HCT116 (cell line): Measurements from ENCODE around the gene NSMCE1. TPM values are rescaled to one million over a fixed set of nuclear protein-coding genes. Genes with fewer than 3 reads are reported as not detected.

Experiments used
- ATAC-seq: fragments of 200-7000 bp; cut with Tn5 transposase; 2 replicates; pipeline ENCODE4 v1.9.1; 2020; ENCODE audit warnings: mild to moderate bottlenecking, moderate library complexity
- BruUV-seq: library from RNA; stranded (reverse); fragments of 400-500 nt; replicated peaks from 2 replicates; lab custom pipeline; 2021; lab: Mats Ljungman, UMichigan
- CTCF ChIA-PET: fragments of 300-600 bp; sonication (Branson Sonifier 250); formaldehyde crosslinking; loops from one replicate; lab custom pipeline; 2021; ENCODE audit warnings: antibody characterized with exemption; lab: Charles Lee
- POLR2A ChIA-PET: fragments of 300-600, 350-600 bp; sonication (Branson Sonifier 250); formaldehyde crosslinking; loops from one replicate; lab custom pipeline; 2021; ENCODE audit warnings: antibody characterized with exemption; lab: Charles Lee
- RAD21 ChIA-PET, 2 experiments: fragments of 300-600 bp; sonication (Branson Sonifier 250); formaldehyde crosslinking; loops; one replicate each; lab custom pipeline; 2023; ENCODE audit warnings: low total read pairs in 2 of 2; ENCODE audit not compliant: uncharacterized antibody in 2 of 2, unreplicated experiment in 2 of 2, low non-redundant PET in 1 of 2; lab: Charles Lee
- DNase-seq: peaks from one replicate; pipeline ENCODE4 v3.0.0-alpha.2; 2010; ENCODE audit warnings: low read depth, low spot score
- H2AFZ ChIP-seq: fragments of 200-600 bp; shearing (Covaris generic), sonication (generic); 2 replicates; pipeline ENCODE4 v1.6.1; 2017; ENCODE audit warnings: low read depth, mixed run types, mixed read lengths, antibody characterized with exemption, low read length; ENCODE audit not compliant: poor library complexity, severe bottlenecking
- H3K27ac ChIP-seq: 2 replicates; pipeline ENCODE4 v1.5.1; 2012; ENCODE audit warnings: low read depth, low read length
- H3K27me3 ChIP-seq: fragments of 200-600 bp; sonication (generic); 2 replicates; pipeline ENCODE4 v1.6.1; 2016; ENCODE audit warnings: mixed run types, low read length, mixed read lengths; ENCODE audit not compliant: insufficient read depth
- H3K36me3 ChIP-seq, 2 experiments: fragments of 200-500 bp in 1 of 2; fragments of 200-600 bp in 1 of 2; sonication (Bioruptor generic) in 1 of 2; sonication (generic) in 1 of 2; 2 replicates each; pipeline versions ENCODE4 v1.5.1 to v1.6.1; 2014 to 2016; ENCODE audit warnings: low read length in 2 of 2, inconsistent platforms in 1 of 2, mixed read lengths in 1 of 2, mixed run types in 1 of 2; ENCODE audit not compliant: insufficient read depth in 2 of 2, control insufficient read depth in 1 of 2
- H3K4me1 ChIP-seq, 2 experiments: fragments of 200-600 bp in 1 of 2; sonication (generic) in 1 of 2; 2 replicates each; pipeline versions ENCODE4 v1.5.1 to v1.6.1; 2012 to 2017; ENCODE audit warnings: low read length in 2 of 2, inconsistent platforms in 1 of 2, mild to moderate bottlenecking in 1 of 2, mixed read lengths in 1 of 2, mixed run types in 1 of 2, moderate library complexity in 1 of 2; ENCODE audit not compliant: insufficient read depth in 2 of 2, control insufficient read depth in 1 of 2
- H3K4me2 ChIP-seq: fragments of 200-600 bp; sonication (generic); 2 replicates; pipeline ENCODE4 v1.6.1; 2017; ENCODE audit warnings: mixed run types, low read length, mixed read lengths
- H3K4me3 ChIP-seq, 2 experiments: fragments of 200-600 bp in 1 of 2; sonication (generic) in 1 of 2; replicated peaks in 1 of 2; 2 replicates each; pipeline ENCODE4 v1.5.1; 2011 to 2016; ENCODE audit warnings: low read length in 2 of 2, control low read depth in 1 of 2, low read depth in 1 of 2, mild to moderate bottlenecking in 1 of 2, mixed read lengths in 1 of 2, mixed run types in 1 of 2
- H3K79me2 ChIP-seq: fragments of 200-600 bp; sonication (generic); 2 replicates; pipeline ENCODE4 v1.6.1; 2017; ENCODE audit warnings: mild to moderate bottlenecking, mixed run types, low read length, moderate library complexity, mixed read lengths; ENCODE audit not compliant: insufficient read depth
- H3K9ac ChIP-seq: fragments of 200-600 bp; sonication (generic); 2 replicates; pipeline ENCODE4 v1.6.1; 2016; ENCODE audit warnings: low read length, mixed read lengths
- H3K9me2 ChIP-seq: fragments of 200-600 bp; sonication (generic), shearing (Covaris generic); 2 replicates; pipeline ENCODE4 v1.6.1; 2017; ENCODE audit warnings: mixed run types, mild to moderate bottlenecking, moderate library complexity; ENCODE audit not compliant: insufficient read depth
- H3K9me3 ChIP-seq, 2 experiments: fragments of 200-500 bp in 1 of 2; fragments of 200-600 bp in 1 of 2; sonication (Bioruptor generic) in 1 of 2; sonication (generic) in 1 of 2; 2 replicates each; pipeline ENCODE4 v1.6.1; 2014 to 2017; ENCODE audit warnings: low read length in 2 of 2, mixed read lengths in 2 of 2, inconsistent platforms in 1 of 2, low read depth in 1 of 2, mild to moderate bottlenecking in 1 of 2, mixed run types in 1 of 2, moderate library complexity in 1 of 2; ENCODE audit not compliant: control insufficient read depth in 1 of 2, insufficient read depth in 1 of 2
- H4K20me1 ChIP-seq: fragments of 200-600 bp; sonication (generic), shearing (Covaris generic); 2 replicates; pipeline ENCODE4 v1.6.1; 2017; ENCODE audit warnings: mixed run types, mild to moderate bottlenecking, moderate library complexity; ENCODE audit not compliant: insufficient read depth
- CBX3 ChIP-seq: IDR thresholded peaks from 2 replicates; pipeline ENCODE4 v1.6.1; 2012; ENCODE audit warnings: low read depth
- EGR1 ChIP-seq: IDR thresholded peaks from 2 replicates; pipeline ENCODE4 v1.6.1; 2012; ENCODE audit warnings: low read depth
- EZH2 ChIP-seq: fragments of 200-600 bp; sonication (generic); IDR thresholded peaks from 2 replicates; pipeline ENCODE4 v1.6.1; 2017; ENCODE audit warnings: antibody characterized with exemption, mixed run types
- EZH2phosphoT487 ChIP-seq: fragments of 200-600 bp; IDR thresholded peaks from 2 replicates; pipeline ENCODE4 v1.6.1; 2018; ENCODE audit warnings: antibody characterized with exemption, borderline replicate concordance
- JUND ChIP-seq: IDR thresholded peaks from 2 replicates; pipeline ENCODE4 v1.6.1; 2012
- RAD21 ChIP-seq: IDR thresholded peaks from 2 replicates; pipeline ENCODE4 v1.6.1; 2012; ENCODE audit warnings: low read depth, mild to moderate bottlenecking
- SP1 ChIP-seq: IDR thresholded peaks from 2 replicates; pipeline ENCODE4 v1.6.1; 2012; ENCODE audit warnings: low read depth
- SRF ChIP-seq: IDR thresholded peaks from 2 replicates; pipeline ENCODE4 v1.6.1; 2012; ENCODE audit warnings: low read depth
- TCF7L2 ChIP-seq: IDR thresholded peaks from 2 replicates; pipeline ENCODE4 v1.7.0; 2011; ENCODE audit warnings: borderline replicate concordance, inconsistent platforms; ENCODE audit not compliant: insufficient read depth, insufficient read length; ENCODE audit errors: extremely low read depth
- ZNF274 ChIP-seq: fragments of 200-500 bp; sonication (Bioruptor generic); IDR thresholded peaks from 2 replicates; pipeline ENCODE4 v1.6.1; 2014; ENCODE audit warnings: mild to moderate bottlenecking, low read depth, low read length, inconsistent platforms
- intact Hi-C: fragments of 100-400 bp; cut with micrococcal nuclease; formaldehyde crosslinking; loops from 2 replicates; pipeline ENCODE4 v1.10.0; 2022
- total RNA-seq: library from RNA; stranded (reverse); gene quantifications from one replicate; pipeline ENCODE4 v1.2.1, GENCODE V29; 2021; ENCODE audit not compliant: unreplicated experiment
- TF ChIP-seq, protein P1 (sequence below): IDR thresholded peaks from 2 replicates; pipeline ENCODE4 v1.6.1; 2012
- TF ChIP-seq, protein P2 (sequence below): IDR thresholded peaks from 2 replicates; pipeline ENCODE4 v1.6.1; 2011; ENCODE audit warnings: mild to moderate bottlenecking, low read length, moderate library complexity; ENCODE audit not compliant: insufficient replicate concordance; ENCODE audit errors: extremely low read depth

The NSMCE1 gene
- total RNA-seq, 1 experiment from 2014 or later, result 85.6 TPM

DNA sequence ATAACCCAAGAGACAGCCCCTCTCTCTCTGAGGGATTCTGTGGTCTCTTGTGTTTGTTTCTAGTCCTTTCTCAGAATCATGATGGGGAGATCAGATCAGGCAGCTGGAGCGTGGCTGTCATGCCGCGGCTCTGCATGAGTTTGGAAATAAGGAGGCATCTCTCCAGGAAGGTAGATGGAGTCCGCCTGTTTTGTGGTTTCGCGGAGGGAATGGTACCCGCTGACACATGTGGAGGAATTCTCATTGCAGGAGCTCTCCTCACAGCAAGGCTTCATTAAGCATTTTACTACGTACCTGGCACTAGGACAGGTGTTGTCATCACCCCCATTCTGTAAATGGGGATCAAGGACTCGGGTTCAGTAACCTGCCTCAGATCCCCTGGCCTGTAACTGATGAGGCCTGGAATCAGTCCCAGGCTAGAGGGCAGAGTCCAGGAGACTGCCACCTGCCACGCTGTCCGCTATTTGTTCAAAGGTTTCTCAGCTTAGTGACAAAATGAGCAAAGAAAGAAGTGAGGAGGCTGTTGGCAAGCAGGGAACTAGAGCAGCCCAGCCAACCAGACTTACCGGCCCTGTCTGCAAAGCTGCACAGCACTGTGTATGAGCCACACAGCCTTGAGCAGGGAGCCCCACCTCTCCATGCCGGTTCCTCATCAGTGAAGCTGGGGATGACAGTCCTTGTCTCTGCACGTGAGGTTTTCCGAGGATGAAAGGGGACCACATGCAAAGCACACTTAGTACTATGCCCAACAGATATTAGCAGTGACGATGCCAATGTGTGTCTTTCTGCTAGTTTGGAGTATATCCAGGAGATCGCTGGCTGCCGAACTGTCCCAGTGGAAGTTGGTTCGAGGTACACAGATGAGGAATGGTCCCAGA is 54.2 kb downstream of the NSMCE1 start:
- Histone ChIP-seq H3K4me3 (no peak overlapping the region), H3K9ac (no peak overlapping the region), H3K79me2 (no peaks in the 10 kb centered on the region), H3K9me3 (no peaks in the 10 kb centered on the region), H3K9me2 (no peaks in the 10 kb centered on the region), H3K27ac (no peak overlapping the region), H4K20me1 (no peaks in the 10 kb centered on the region), H3K4me1 (no peaks in the 10 kb centered on the region), H3K4me2 (no peak overlapping the region), H3K36me3 (no peaks in the 10 kb centered on the region), H2AFZ (no peak overlapping the region), H3K27me3 (no peaks in the 10 kb centered on the region)
- CTCF ChIA-PET, result no interaction called here
- intact Hi-C loops, result no loop called here
- TF ChIP-seq CBX3 (no peak), ZNF274 (no peak), TCF7L2 (no peak), EZH2phosphoT487 (no peak), SP1 (no peak), EGR1 (no peak), JUND (no peak)
- TF ChIP-seq, protein P1, sequence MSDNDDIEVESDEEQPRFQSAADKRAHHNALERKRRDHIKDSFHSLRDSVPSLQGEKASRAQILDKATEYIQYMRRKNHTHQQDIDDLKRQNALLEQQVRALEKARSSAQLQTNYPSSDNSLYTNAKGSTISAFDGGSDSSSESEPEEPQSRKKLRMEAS, result no peak
- no peak for DNase-seq
- BruUV-seq, result no TSS peak
- no peak for ATAC-seq
- RAD21 ChIA-PET, result no interaction called here
- POLR2A ChIA-PET, result no interaction called here

DNA sequence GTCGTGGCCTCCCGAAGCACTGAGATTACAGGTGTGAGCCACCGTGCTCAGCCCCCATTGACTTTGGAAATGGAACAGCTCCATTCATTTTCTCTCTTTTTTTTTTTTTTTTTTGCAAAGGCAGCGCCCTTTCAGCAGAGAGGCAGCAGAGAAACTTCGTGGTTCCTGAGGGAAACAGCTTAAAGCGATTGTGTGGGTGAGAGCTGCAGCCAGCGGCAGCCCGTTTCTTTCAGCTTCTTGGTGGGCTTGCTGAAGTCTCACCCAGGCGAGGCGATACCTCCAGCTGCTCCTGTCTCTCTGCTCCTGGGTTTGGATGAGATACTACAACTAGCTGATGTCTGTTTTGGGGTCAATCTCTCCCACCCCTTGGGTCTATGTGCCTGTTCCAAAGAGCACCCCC is 57.5 kb downstream of the NSMCE1 start:
- ChIA-PET CTCF (no interaction called here), POLR2A (no interaction called here)
- H2AFZ ChIP-seq, result no peak overlapping the region

More for the DNA sequence above, 57.5 kb downstream of the NSMCE1 start:
- H3K4me2 ChIP-seq, result no peak overlapping the region
- H4K20me1 ChIP-seq, result no peaks in the 10 kb centered on the region
- RAD21 ChIA-PET, result no interaction called here
- TF ChIP-seq EZH2, result no peak
- TF ChIP-seq RAD21, result no peak
- TF ChIP-seq JUND, result no peak
- TF ChIP-seq ZNF274, result no peak
- TF ChIP-seq, protein P2, sequence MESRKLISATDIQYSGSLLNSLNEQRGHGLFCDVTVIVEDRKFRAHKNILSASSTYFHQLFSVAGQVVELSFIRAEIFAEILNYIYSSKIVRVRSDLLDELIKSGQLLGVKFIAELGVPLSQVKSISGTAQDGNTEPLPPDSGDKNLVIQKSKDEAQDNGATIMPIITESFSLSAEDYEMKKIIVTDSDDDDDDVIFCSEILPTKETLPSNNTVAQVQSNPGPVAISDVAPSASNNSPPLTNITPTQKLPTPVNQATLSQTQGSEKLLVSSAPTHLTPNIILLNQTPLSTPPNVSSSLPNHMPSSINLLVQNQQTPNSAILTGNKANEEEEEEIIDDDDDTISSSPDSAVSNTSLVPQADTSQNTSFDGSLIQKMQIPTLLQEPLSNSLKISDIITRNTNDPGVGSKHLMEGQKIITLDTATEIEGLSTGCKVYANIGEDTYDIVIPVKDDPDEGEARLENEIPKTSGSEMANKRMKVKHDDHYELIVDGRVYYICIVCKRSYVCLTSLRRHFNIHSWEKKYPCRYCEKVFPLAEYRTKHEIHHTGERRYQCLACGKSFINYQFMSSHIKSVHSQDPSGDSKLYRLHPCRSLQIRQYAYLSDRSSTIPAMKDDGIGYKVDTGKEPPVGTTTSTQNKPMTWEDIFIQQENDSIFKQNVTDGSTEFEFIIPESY, result no peak
- TF ChIP-seq SRF, result no peak
- TF ChIP-seq, all 23 proteins: peak for 0
- Histone ChIP-seq H3K4me3 (no peak overlapping the region), H3K27ac (no peak overlapping the region), H3K9me2 (no peaks in the 10 kb centered on the region), H3K9ac (no peak overlapping the region), H3K4me1 (no peaks in the 10 kb centered on the region), H3K27me3 (no peaks in the 10 kb centered on the region), H3K79me2 (no peaks in the 10 kb centered on the region), H3K36me3 (no peaks in the 10 kb centered on the region), H3K9me3 (no peaks in the 10 kb centered on the region)
- intact Hi-C loops, result no loop called here
- no TSS peak for BruUV-seq
- no peak for DNase-seq
- ATAC-seq, result no peak
